HuH-7 (cell line): Measurements from ENCODE around the gene PAQR7.

Experiments used
- DNase-seq: peaks from one replicate; pipeline ENCODE4 v3.0.0; 2011; ENCODE audit warnings: low spot score

The PAQR7 gene

GRCh38 chr1:25873120-25873519 lies 2.4 kb downstream of the PAQR7 start:
- no peak for DNase-seq

- no peak for DNase-seq
Observed at GRCh38 chr1:25872713-25873112, 2.8 kb downstream of the PAQR7 start.

GRCh38 chr1:25871704-25872494 lies 3.6 kb downstream of the PAQR7 start:
- DNase-seq: no peak

- no peak for DNase-seq
Observed at GRCh38 chr1:25871086-25871703, 4.3 kb downstream of the PAQR7 start.

GRCh38 chr1:25870614-25871013 lies 4.9 kb downstream of the PAQR7 start:
- DNase-seq: no peak

- DNase-seq: no peak
Observed at GRCh38 chr1:25869909-25870606, 5.5 kb downstream of the PAQR7 start.

GRCh38 chr1:25867210-25867991 lies 8.1 kb downstream of the PAQR7 start:
- DNase-seq: no peak

- no peak for DNase-seq
Observed at GRCh38 chr1:25866288-25866687, 9.2 kb downstream of the PAQR7 start.

GRCh38 chr1:25864434-25864833 lies 11.1 kb downstream of the PAQR7 start:
- DNase-seq: no peak

- DNase-seq: no peak
Observed at GRCh38 chr1:25863486-25864262, 11.8 kb downstream of the PAQR7 start.

- DNase-seq: no peak
Observed at GRCh38 chr1:25862785-25863485, 12.6 kb downstream of the PAQR7 start.

- DNase-seq: no peak
Observed at GRCh38 chr1:25861316-25862286, 13.9 kb downstream of the PAQR7 start.

GRCh38 chr1:25858906-25859789 lies 16.4 kb downstream of the PAQR7 start, which contains the start of gene AUNIP:
Gene AUNIP (minus strand): TSS chr1:25859457. CDS start chr1:25859357, 100 bp downstream.
- peak; percentile 78 for DNase-seq

GRCh38 chr1:25858494-25858893 lies 17.0 kb downstream of the PAQR7 start:
- no peak for DNase-seq

GRCh38 chr1:25856856-25857255 lies 18.7 kb downstream of the PAQR7 start:
- DNase-seq: no peak

GRCh38 chr1:25854554-25854953 lies 21.0 kb downstream of the PAQR7 start:
- no peak for DNase-seq

GRCh38 chr1:25848531-25848930 lies 27.0 kb downstream of the PAQR7 start:
- DNase-seq: no peak

GRCh38 chr1:25847929-25848328 lies 27.6 kb downstream of the PAQR7 start:
- no peak for DNase-seq

GRCh38 chr1:25845664-25846063 lies 29.8 kb downstream of the PAQR7 start:
- no peak for DNase-seq
